NCI-H2081 (cell line): ENCODE data around the gene DNER.

Experiments used
- DNase-seq, 2 experiments: peaks; one replicate each; lab custom pipeline; 2025; lab: John Stamatoyannopoulos, UW

Gene DNER

GRCh38 chr2:229490167-229490566 is 224.2 kb downstream of the DNER start:
- no peak for DNase-seq

GRCh38 chr2:229489016-229489415 is 225.3 kb downstream of the DNER start:
- DNase-seq, result no peak

GRCh38 chr2:229488232-229488631 is 226.1 kb downstream of the DNER start:
- no peak for DNase-seq

GRCh38 chr2:229486673-229487072 is 227.7 kb downstream of the DNER start:
- no peak for DNase-seq

GRCh38 chr2:229485857-229486256 is 228.5 kb downstream of the DNER start:
- no peak for DNase-seq

- no peak for DNase-seq
These were observed 237.0 kb downstream of the DNER start for GRCh38 chr2:229477269-229477755.

- DNase-seq, result no peak
These were observed 238.6 kb downstream of the DNER start for GRCh38 chr2:229475778-229476177.

GRCh38 chr2:229474125-229474524 is 240.2 kb downstream of the DNER start:
- DNase-seq, result no peak

- DNase-seq, result no peak
These were observed 243.6 kb downstream of the DNER start for GRCh38 chr2:229470781-229471180.

- DNase-seq, result no peak
These were observed 246.6 kb downstream of the DNER start for GRCh38 chr2:229467783-229468182.

GRCh38 chr2:229463841-229464346 is 250.5 kb downstream of the DNER start:
- DNase-seq, result no peak

- no peak for DNase-seq
These were observed 252.2 kb downstream of the DNER start for GRCh38 chr2:229462112-229462511.

- no peak for DNase-seq
These were observed 258.3 kb downstream of the DNER start for GRCh38 chr2:229456091-229456490.

- no peak for DNase-seq
These were observed 259.3 kb downstream of the DNER start for GRCh38 chr2:229454934-229455631.

GRCh38 chr2:229453230-229453629 is 261.1 kb downstream of the DNER start:
- DNase-seq, result no peak

GRCh38 chr2:229451852-229452251 is 262.5 kb downstream of the DNER start:
- no peak for DNase-seq

GRCh38 chr2:229447227-229447626 is 267.1 kb downstream of the DNER start:
- no peak for DNase-seq

- no peak for DNase-seq
These were observed 268.0 kb downstream of the DNER start for GRCh38 chr2:229446350-229446749.

- DNase-seq, result no peak
These were observed 268.7 kb downstream of the DNER start for GRCh38 chr2:229445501-229446211.

- no peak for DNase-seq
These were observed 269.3 kb downstream of the DNER start for GRCh38 chr2:229445019-229445418.

GRCh38 chr2:229443546-229444268 is 270.6 kb downstream of the DNER start:
- no peak for DNase-seq

- no peak for DNase-seq
These were observed 271.2 kb downstream of the DNER start for GRCh38 chr2:229443141-229443540.
